ENCODE measurements around the gene SLF2. TPM values are rescaled to one million over a fixed set of nuclear protein-coding genes. Genes with fewer than 3 reads are reported as not detected.

SLF2 gene
- total and polyA plus RNA-seq, 2 of the 8 experiments (the other 6 are each of a cell fraction or from before 2014, with no cell fraction given): 5.5 to 20.9 TPM

GRCh38 chr10:101002456-101002855 is 89.7 kb downstream of the SLF2 start (continued):
- TF ChIP-seq CHD7 (IDR thresholded peaks at IDR 0.05; ENCODE audit: insufficient replicate concordance, low read length) (no peak), POLR2AphosphoS5 (IDR thresholded peaks at IDR 0.05; ENCODE audit: low read depth, low read length) (no peak), CTCF (IDR thresholded peaks at IDR 0.05; ENCODE audit: control extremely low read depth in 1 of 3, insufficient read depth in 1 of 3, low read depth in 1 of 3, low read length in 3 of 3) (no peak), CHD2 (IDR thresholded peaks at IDR 0.05; ENCODE audit: low read length) (no peak)
